HG03066 (cell line): Measurements from ENCODE around the gene FAIM2.

Source experiments
- ATAC-seq: cut with Tn5 transposase; IDR thresholded peaks from one replicate; pipeline ENCODE4 v1.9.1; 2021; ENCODE audit warnings: low read depth; ENCODE audit not compliant: unreplicated experiment

Gene FAIM2

GRCh38 chr12:49899921-49900320, 3.8 kb downstream of the FAIM2 start:
- ATAC-seq, result no peak

GRCh38 chr12:49899286-49899843, 4.3 kb downstream of the FAIM2 start:
- no peak for ATAC-seq

GRCh38 chr12:49897276-49897675, 6.4 kb downstream of the FAIM2 start:
- no peak for ATAC-seq

DNA sequence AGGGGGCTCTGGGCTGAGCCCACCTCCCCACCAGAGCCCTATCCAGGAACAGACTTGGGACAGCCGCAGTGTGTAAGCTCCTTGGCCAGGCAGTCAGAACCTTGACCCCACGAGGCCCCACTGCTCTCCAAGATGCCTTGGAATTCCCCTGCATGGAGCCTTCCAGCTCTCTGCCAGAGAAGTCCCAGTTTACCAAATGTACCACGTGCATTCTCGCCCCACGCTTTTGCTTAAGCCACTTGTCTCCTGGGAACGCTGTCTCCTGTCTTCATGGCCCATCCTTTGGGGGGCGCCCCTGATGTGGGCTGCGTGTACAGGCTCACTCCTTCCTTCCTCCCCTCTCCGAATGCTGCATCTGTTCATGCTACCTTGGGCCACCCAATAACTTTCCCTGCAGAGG, 7.9 kb downstream of the FAIM2 start:
- no peak for ATAC-seq

- no peak for ATAC-seq
These were observed 8.9 kb downstream of the FAIM2 start for GRCh38 chr12:49894751-49895148.

DNA sequence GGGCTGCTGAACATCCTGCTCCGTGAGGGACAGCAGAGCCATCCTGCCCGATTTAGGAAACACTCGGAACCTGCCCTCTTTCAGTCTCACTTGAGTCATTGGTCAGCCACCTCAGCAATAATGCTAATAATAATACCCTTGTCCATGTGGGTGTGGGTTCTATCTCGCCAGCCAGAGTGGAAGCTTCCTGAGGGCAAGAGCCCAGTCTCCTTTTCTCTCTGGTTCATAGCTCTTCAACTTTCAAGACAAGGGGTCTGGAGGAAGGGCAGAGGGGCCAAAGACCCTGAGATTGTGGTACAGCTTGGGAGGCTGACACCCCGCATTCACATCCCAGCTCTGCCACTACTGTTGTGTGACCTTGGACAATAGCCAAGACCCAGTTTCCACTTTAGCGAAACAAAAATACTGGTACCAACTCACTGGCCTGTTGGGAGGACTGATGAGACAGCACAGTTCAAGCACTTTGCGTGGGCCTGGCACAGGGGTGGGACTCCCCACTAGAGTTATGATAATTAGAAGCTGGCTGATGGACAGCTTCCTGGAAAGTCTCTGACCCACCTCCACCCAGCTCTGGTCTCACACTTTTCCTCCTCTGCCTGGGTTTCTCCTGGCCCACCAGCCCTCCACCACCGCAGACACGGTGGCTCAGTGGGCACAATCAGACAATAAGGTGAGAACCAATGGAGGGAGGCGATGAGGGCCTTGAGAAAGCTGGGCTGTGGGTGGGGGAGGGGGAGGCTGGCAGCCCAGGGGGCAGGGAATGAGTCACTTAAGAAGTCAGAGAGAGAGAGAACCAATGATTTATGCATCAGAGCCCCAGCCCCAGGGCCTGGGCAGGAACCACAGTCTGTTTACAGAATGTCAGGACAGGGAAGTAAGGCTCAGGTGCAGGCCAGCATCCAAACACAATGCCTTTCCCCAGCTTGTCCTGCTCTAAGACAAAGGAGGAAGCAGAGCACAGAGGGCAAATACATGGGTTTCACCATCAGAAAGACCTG, 9.6 kb downstream of the FAIM2 start:
- ATAC-seq, result no peak

DNA sequence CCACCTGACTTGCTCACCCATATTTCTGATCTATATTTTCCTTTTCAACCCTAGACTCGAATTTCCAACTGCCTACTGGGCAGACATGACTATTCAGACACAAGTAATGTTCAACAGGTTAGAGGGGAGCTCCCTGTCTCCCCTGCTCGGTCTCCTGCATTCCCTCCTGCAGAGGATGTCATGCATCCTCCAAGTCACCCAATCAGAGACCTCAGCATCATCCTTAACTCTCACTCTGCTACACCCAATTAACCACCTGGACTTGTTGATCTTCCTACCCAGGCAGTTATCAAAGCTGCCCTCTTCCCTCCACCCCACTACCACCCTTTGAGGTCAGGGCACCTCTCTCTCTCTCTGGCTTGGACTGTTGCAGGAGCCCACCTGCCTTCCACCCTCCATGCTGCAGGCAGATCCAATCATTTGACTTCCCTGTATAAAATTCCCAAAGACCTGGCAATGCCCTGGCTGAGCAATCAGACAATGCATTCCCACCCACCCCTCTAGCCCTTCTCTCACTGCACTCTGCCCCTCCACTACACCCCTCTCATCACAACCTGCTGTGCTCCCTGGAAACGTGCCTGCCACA, 10.9 kb downstream of the FAIM2 start:
- no peak for ATAC-seq

GRCh38 chr12:49892084-49892731, 11.5 kb downstream of the FAIM2 start:
- ATAC-seq, result no peak

DNA sequence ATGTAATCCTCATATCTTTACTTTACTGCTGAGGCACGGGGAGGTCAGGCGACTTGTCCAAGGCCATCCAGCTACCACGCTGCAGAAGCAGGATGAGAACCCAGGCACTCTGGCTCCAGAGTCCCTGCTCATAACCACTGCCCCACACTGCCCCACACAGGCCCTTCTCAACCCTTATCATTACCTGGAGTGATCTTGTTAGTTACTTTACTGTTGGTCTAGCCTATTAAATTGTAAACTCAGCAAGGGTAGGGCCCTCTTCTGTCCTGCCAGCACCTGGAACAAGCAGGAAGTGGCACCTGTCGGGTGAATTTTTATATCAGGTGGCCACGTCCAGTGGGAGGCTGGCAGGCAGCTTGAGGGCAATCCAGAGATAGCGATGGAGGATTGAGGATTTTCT, 12.2 kb downstream of the FAIM2 start:
- no peak for ATAC-seq

- ATAC-seq, result no peak
These were observed 12.7 kb downstream of the FAIM2 start for GRCh38 chr12:49891012-49891411.

- no peak for ATAC-seq
These were observed 13.6 kb downstream of the FAIM2 start for GRCh38 chr12:49890096-49890461.

DNA sequence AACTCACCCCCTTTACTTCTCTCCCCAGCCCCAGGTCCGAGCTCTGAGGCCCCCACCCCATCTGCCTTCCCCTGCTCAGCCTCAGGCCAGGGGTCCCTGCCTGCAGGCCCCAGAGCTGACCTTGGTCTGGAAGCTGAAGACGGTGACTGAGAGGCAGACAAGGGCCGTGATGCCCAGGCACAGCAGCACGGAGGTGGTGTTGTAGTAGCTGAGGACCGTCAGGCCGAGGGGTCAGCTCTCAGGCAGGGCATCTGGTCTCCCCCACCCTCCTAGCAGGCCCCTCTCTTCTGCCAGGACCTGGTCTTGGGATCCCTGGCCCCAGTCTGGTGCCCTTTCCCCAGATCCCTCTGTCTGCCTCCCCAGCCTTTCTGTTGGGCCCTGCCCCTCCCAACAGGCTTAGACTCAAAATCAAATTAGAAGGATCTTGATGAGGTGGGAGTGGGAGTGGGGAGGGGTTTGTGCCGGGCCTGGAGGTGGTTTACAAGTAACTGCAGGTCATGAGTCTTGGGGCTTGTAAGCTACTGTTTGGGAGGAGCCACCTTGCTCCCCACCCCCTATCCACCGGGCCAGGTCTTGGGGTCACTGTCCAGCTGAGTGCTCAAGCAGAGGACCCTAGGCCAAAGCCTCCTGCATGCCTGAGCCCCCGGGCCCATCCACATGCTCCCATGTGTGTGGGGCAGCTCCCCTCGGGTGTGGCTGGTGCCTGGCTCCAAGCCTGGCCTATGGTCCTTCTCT, 14.2 kb downstream of the FAIM2 start:
- ATAC-seq, result no peak

DNA sequence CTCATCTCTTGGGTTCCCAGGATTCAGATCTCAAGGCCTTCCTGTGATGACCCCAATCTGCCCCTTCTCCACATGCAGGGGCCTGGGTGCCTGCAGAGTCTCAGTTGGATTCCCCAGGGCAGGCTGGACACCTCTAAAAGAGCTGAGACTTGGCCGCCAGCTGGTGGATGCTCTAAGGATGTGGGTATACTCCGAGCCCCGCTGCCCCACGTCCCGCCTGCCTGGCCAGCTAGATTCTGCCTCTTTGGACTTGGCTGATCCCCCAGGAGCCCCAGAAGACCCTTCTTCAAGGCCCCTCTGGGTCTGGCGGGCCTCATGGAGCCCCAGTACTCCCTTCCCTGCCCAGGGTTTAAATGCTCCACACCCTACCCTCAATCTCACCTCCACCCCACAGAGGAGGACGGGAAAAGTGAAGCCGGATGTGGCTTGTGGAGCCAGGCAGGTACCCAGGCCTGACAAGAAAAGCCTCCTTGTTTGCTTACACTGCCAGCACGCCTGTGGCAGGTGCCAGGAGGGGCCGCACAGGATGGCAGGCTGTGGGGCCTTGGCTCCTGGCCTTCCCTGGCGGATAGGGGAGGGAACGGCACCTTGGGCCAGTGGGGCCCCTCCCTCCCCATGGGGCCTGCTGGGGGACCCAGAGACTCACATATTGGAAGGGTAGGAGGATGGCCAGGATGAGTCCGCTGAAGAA, 15.1 kb downstream of the FAIM2 start:
- ATAC-seq, result no peak

- ATAC-seq, result no peak
These were observed 15.9 kb downstream of the FAIM2 start for GRCh38 chr12:49887536-49888401.

DNA sequence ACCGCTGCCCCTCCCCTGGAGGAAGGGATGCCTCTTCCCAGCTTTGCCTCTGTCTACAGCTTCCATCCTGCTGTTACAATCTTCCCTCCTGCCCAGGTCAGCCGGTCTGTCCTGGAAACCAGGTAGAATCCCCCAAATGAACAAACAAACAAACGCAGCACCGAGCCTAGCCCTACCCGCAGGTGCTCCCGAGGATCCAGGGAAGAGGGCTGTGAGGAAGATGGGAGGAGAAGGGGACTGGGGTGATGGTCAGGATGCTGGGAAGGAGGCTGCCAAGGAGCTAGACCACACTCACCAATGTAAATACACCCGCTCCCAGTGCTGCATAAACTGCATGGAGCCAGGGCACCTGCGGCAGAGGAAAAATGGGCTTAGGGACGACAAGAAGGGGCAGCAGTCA, 16.6 kb downstream of the FAIM2 start:
- no peak for ATAC-seq

DNA sequence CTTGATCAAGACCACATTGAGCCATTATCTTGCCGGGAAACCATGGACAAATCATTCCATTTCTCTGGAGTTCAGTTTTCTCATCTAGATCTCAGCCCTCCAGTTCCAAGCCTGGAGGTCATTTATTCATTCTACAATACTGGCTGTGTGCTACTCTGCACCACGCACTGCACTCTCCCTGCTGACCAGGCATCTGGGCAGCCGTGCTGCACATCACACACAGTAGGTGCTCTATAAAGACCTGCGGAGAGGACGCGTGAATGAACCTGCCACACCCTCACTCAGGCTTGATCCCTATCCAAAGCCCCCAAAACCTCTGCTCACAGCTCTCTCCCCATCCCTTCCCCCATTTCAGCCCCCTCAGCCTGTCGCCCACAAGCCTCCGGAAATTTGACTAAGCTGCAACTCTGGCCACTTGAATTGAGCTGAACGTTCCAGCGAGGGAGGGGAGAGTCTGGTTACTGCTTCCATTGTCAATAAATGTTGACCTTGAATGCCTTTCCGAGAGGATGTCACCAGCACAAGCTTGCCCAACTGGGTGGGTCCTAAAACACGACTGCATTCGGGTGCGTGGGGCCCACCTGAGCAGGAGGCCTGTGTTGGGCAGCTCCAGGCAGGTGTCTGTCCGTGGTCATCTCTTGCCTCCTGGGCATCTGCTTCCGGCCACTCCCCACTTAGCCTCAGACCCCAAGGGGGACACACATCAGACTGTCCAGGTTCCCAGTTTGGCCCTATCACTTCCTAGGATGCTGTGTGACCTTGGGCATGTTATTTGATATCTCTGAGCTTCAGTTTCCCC, 17.8 kb downstream of the FAIM2 start:
- no peak for ATAC-seq

GRCh38 chr12:49885118-49885517, 18.6 kb downstream of the FAIM2 start:
- ATAC-seq, result no peak

DNA sequence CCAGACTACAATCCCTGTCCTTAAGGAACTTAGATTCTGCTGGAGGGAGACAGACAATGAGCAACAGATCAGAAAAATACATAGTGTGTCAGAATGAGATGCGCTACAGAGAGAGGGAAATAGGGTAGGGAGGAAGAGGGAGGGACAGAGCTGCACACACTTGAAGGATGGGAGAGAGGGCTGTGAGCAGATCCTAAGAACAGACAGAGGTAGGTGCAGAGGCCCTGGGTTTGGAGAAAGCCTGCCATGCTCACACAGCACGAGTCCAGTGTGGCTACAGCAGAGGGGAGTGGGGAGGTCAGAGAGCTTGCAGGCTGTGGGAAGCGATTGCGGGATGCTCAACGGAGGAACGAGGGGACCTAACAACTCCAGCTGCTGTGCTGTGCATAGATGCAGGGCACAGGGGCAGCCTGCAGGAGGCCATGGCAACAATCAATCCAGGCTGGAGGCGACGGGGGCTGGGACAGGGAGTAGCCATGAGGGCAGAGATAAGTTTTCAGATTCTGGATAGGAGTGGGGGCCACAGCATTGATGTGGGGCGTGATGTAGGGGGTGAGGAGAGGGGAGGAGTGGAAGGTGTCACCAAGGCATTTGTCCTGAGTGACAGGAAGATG, 20.7 kb downstream of the FAIM2 start:
- ATAC-seq, result no peak
